HepG2 (cell line): ENCODE results near the gene IGLON5. TPM values are rescaled to one million over a fixed set of nuclear protein-coding genes. Genes with fewer than 3 reads are reported as not detected.
A peak's percentile ranks its signal among the peaks of the same experiment; 100 is the strongest.

Experiments used
- AHR ChIP-seq: IDR thresholded peaks from 2 replicates; pipeline ENCODE4 v1.6.1; 2018; ENCODE audit warnings: missing genetic modification reagents, missing compliant biosample characterization
- ATF1 ChIP-seq: IDR thresholded peaks from 2 replicates; pipeline ENCODE4 v1.6.1; 2016; ENCODE audit warnings: mild to moderate bottlenecking, control low read depth
- HOXA9 ChIP-seq: sonication (generic); formaldehyde crosslinking; IDR thresholded peaks from 2 replicates; pipeline ENCODE4 v1.8.1; 2022; ENCODE audit warnings: missing genetic modification reagents, mild to moderate bottlenecking, moderate library complexity, borderline replicate concordance
- IKZF5 ChIP-seq: IDR thresholded peaks from 2 replicates; pipeline ENCODE4 v1.6.1; 2018; ENCODE audit warnings: missing genetic modification reagents, mild to moderate bottlenecking, missing compliant biosample characterization
- PAF1 ChIP-seq: IDR thresholded peaks from 2 replicates; pipeline ENCODE4 v1.6.1; 2016; ENCODE audit warnings: missing genetic modification reagents, missing compliant biosample characterization
- ZBTB40 ChIP-seq, 2 experiments: fragments of 450-650 bp in 1 of 2; sonication (generic) in 1 of 2; formaldehyde crosslinking in 1 of 2; IDR thresholded peaks; 2 replicates each; pipeline versions ENCODE4 v1.6.1 to v1.8.0; 2016 to 2022; ENCODE audit warnings: antibody characterized with exemption in 1 of 2, mild to moderate bottlenecking in 1 of 2, missing genetic modification reagents in 1 of 2
- ZNF773 ChIP-seq: sonication (generic); formaldehyde crosslinking; IDR thresholded peaks from 2 replicates; pipeline ENCODE4 v1.4.0; 2020; ENCODE audit warnings: missing genetic modification reagents, borderline replicate concordance
- polyA plus RNA-seq, 8 experiments: library from polyadenylated mRNA; depleted of rRNA in 3 of 8; stranded (reverse) in 7 of 8; unstranded in 1 of 8; fragments of >200 nt; fragmentation: Illumina TruSeq in 4 of 8; extraction: Trizol in 4 of 8; gene quantifications; 2 replicates each; pipeline versions ENCODE4 v1.2.1 to v1.2.3, GENCODE V29; 2011 to 2016; ENCODE audit warnings: low read depth in 4 of 8, missing spikeins in 1 of 8, mixed read lengths in 1 of 8; ENCODE audit not compliant: insufficient read depth in 1 of 8
- total RNA-seq, 5 experiments: library from RNA; depleted of rRNA; stranded (reverse); fragments of >200 nt; fragmentation: Illumina TruSeq; extraction: Trizol; gene quantifications; 2 replicates each; pipeline ENCODE4 v1.2.3, GENCODE V29; 2016; ENCODE audit warnings: low read depth in 1 of 5
- TF ChIP-seq, protein P1 (sequence below): IDR thresholded peaks from 2 replicates; pipeline ENCODE4 v1.6.1; 2018; ENCODE audit warnings: missing genetic modification reagents
- TF ChIP-seq, protein P2 (sequence below): sonication (generic); formaldehyde crosslinking; IDR thresholded peaks from 2 replicates; pipeline ENCODE4 v1.4.0; 2020; ENCODE audit warnings: missing genetic modification reagents, borderline replicate concordance

The IGLON5 gene
- total and polyA plus RNA-seq, 2 of the 13 experiments (the other 11 are each of a cell fraction or from before 2014, with no cell fraction given), result 0.04 to 5.7 TPM

GRCh38 chr19:51356159-51356801 lies 44.8 kb downstream of the IGLON5 start (continued):
- TF ChIP-seq, protein P1, sequence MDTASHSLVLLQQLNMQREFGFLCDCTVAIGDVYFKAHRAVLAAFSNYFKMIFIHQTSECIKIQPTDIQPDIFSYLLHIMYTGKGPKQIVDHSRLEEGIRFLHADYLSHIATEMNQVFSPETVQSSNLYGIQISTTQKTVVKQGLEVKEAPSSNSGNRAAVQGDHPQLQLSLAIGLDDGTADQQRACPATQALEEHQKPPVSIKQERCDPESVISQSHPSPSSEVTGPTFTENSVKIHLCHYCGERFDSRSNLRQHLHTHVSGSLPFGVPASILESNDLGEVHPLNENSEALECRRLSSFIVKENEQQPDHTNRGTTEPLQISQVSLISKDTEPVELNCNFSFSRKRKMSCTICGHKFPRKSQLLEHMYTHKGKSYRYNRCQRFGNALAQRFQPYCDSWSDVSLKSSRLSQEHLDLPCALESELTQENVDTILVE, result 0 out of 2 replicates have a peak, but pooled peaks have one; percentile 75
- no peak for TF ChIP-seq PAF1
- no peak for TF ChIP-seq HOXA9 (CRISPR knock-in tag)
- TF ChIP-seq AHR (CRISPR knock-in tag), result no peak
- no peak for TF ChIP-seq ATF1 (CRISPR knock-in tag)
- TF ChIP-seq IKZF5 (CRISPR knock-in tag), result 0 out of 2 replicates have a peak, but pooled peaks have one; percentile 24
- no peak for TF ChIP-seq ZNF773 (CRISPR knock-in tag)
- TF ChIP-seq, protein P2, sequence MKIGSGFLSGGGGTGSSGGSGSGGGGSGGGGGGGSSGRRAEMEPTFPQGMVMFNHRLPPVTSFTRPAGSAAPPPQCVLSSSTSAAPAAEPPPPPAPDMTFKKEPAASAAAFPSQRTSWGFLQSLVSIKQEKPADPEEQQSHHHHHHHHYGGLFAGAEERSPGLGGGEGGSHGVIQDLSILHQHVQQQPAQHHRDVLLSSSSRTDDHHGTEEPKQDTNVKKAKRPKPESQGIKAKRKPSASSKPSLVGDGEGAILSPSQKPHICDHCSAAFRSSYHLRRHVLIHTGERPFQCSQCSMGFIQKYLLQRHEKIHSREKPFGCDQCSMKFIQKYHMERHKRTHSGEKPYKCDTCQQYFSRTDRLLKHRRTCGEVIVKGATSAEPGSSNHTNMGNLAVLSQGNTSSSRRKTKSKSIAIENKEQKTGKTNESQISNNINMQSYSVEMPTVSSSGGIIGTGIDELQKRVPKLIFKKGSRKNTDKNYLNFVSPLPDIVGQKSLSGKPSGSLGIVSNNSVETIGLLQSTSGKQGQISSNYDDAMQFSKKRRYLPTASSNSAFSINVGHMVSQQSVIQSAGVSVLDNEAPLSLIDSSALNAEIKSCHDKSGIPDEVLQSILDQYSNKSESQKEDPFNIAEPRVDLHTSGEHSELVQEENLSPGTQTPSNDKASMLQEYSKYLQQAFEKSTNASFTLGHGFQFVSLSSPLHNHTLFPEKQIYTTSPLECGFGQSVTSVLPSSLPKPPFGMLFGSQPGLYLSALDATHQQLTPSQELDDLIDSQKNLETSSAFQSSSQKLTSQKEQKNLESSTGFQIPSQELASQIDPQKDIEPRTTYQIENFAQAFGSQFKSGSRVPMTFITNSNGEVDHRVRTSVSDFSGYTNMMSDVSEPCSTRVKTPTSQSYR (CRISPR knock-in tag), result peak; percentile 74; the same call in 1 of the 2 replicates
- TF ChIP-seq ZBTB40 (IDR thresholded peaks at IDR 0.05), result no peak
- TF ChIP-seq ZBTB40 (CRISPR knock-in tag; IDR thresholded peaks at IDR 0.05), result peak; percentile 49; the same call in 1 of the 2 replicates
